Pons (tissue), 1 donor: ENCODE results near the gene NLGN4Y.
"Not testable (repeated sequence)": the region's sequence is repeated elsewhere in the genome, so short reads cannot be mapped to it uniquely, and the experiment has no call there.

Source experiments
- DNase-seq: peaks from one replicate; pipeline ENCODE4 v3.0.0-alpha.2; 2016; ENCODE audit warnings: low spot score

Gene NLGN4Y

GRCh38 chrY:14834103-14835060, 310.1 kb downstream of the NLGN4Y start:
- DNase-seq = peak; percentile 11

- no peak for DNase-seq
Measured at GRCh38 chrY:14837466-14837865, 313.1 kb downstream of the NLGN4Y start.

DNA sequence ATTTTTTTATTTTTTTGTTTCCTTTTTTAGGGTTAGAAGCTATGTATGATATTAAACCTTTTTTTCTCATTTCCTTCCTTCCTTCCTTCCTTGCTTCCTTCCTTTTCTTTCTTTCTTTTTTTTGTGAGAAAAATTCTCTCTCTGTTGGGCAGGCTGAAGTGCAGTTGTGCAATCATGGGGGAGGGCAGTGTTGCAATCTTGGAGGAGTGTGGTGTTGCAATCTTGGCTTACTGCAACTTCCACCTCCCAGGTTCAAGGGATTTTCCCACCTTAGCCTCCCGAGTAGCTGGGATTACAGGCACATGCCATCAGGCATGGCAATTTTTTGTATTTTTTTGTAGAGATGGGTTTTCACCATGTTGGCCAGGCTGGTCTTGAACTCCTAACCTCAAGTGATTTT, 326.4 kb downstream of the NLGN4Y start:
- DNase-seq = no peak

DNA sequence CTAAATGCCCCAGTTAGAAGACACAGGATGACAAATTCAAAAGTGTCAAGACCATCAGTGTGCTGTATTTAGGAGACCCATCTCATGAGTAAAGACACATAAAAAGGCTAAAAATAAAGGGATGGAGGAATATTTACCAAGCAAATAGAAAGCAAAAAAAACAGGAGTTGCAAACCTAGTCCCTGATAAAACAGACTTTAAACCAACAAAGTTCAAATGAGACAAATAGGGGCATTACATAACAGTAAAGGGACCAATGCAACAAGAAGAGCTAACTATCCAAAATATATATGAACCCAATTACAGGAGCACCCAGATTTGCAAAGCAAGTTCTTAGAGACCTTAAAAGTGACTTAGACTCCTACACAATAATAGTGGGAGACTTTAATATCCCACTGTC, 336.1 kb downstream of the NLGN4Y start:
- DNase-seq = no peak

DNA sequence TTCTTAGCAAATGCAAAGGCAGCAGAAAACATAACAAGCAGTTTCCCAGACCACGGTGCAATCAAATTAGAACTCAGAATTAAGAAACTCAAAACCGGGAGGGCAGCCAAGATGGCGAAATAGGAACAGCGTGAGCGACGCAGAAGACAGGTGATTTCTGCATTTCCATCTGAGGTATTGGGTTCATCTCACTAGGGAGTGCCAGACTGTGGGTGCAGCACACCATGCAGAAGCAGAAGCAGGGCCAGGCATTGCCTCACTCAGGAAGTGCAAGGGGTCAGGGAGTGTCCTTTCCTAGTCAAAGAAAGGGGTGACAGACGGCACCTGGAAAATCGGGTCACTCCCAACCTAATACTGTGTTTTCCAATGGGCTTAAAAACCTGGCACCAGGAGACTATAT, 336.7 kb downstream of the NLGN4Y start:
- DNase-seq = not testable (repeated sequence)

DNA sequence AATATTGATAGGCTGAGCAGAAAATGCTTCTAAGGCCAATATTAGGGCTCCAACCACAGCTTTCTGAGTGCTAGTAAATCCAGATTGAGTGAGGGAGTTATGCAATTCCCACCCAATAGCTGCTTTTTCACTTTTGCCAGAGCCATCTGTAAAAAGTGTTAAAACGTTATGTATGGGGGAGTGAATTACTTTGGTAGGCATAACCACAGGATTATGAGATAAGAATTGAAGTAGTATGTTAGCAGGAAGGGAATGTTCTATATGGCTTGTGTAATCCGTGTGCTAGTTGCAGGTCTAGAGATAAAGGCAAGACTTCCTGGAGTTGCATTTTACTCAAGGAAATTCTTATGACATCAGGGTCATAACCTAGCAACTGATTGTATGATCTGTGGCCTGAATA, 347.6 kb downstream of the NLGN4Y start:
- no peak for DNase-seq
